OCI-LY7 (cell line): ENCODE measurements around the gene PFKFB2. TPM values are rescaled to one million over a fixed set of nuclear protein-coding genes. Genes with fewer than 3 reads are reported as not detected.

Experiments used
- BruUV-seq: library from RNA; stranded (reverse); fragments of 400-500 nt; replicated peaks from 2 replicates; lab custom pipeline; 2021; lab: Mats Ljungman, UMichigan
- CTCF ChIA-PET: fragments of 300-600 bp; sonication (Branson Sonifier 250); formaldehyde crosslinking; loops from one replicate; lab custom pipeline; 2022; ENCODE audit warnings: antibody characterized with exemption; ENCODE audit not compliant: unreplicated experiment; lab: Charles Lee
- POLR2A ChIA-PET: fragments of 300-600 bp; sonication (Branson Sonifier 250); formaldehyde crosslinking; loops from one replicate; lab custom pipeline; 2022; ENCODE audit warnings: antibody characterized with exemption; lab: Charles Lee
- DNase-seq: peaks from one replicate; pipeline ENCODE4 v3.0.0-alpha.2; 2015; ENCODE audit warnings: low spot score
- H2AFZ ChIP-seq: fragments of 200-600 bp; sonication (generic), shearing (Covaris generic); 2 replicates; pipeline ENCODE4 v1.6.1; 2014; ENCODE audit warnings: mild to moderate bottlenecking, antibody characterized with exemption, low read length, moderate library complexity
- H3K27ac ChIP-seq: fragments of 200-600 bp; sonication (generic); 2 replicates; pipeline ENCODE4 v1.5.1; 2014; ENCODE audit warnings: mixed run types, low read depth, mild to moderate bottlenecking, moderate library complexity, low read length, inconsistent platforms; ENCODE audit not compliant: poor library complexity, severe bottlenecking
- H3K36me3 ChIP-seq: fragments of 200-600 bp; sonication (generic); 2 replicates; pipeline ENCODE4 v1.6.1; 2014; ENCODE audit warnings: mild to moderate bottlenecking, antibody characterized with exemption, low read length, moderate library complexity, mixed read lengths; ENCODE audit not compliant: insufficient read depth
- H3K4me1 ChIP-seq: fragments of 200-600 bp; sonication (generic); 2 replicates; pipeline ENCODE4 v1.5.1; 2014; ENCODE audit warnings: mild to moderate bottlenecking, low read length; ENCODE audit not compliant: insufficient read depth, poor library complexity, severe bottlenecking
- H3K4me2 ChIP-seq: fragments of 200-600 bp; sonication (generic); 2 replicates; pipeline ENCODE4 v1.6.1; 2014; ENCODE audit warnings: mild to moderate bottlenecking, low read length
- H3K4me3 ChIP-seq: fragments of 200-600 bp; sonication (generic); 2 replicates; pipeline ENCODE4 v1.5.1; 2014; ENCODE audit warnings: mild to moderate bottlenecking, low read depth, low read length; ENCODE audit not compliant: poor library complexity, severe bottlenecking
- H3K79me2 ChIP-seq: fragments of 200-600 bp; sonication (generic); 2 replicates; pipeline ENCODE4 v1.6.1; 2016; ENCODE audit warnings: low read depth, mild to moderate bottlenecking, low read length, moderate library complexity, mixed read lengths; ENCODE audit not compliant: insufficient read depth
- H3K9me2 ChIP-seq: fragments of 200-600 bp; sonication (generic); 2 replicates; pipeline ENCODE4 v1.6.1; 2016; ENCODE audit warnings: mild to moderate bottlenecking, low read length, mixed read lengths; ENCODE audit not compliant: insufficient read depth
- H3K9me3 ChIP-seq: fragments of 200-600 bp; sonication (generic); 2 replicates; pipeline ENCODE4 v1.6.1; 2014; ENCODE audit warnings: mild to moderate bottlenecking, mixed run types, low read length, mixed read lengths
- H4K20me1 ChIP-seq: fragments of 200-600 bp; sonication (generic); 2 replicates; pipeline ENCODE4 v1.6.1; 2014; ENCODE audit warnings: mild to moderate bottlenecking, antibody characterized with exemption, low read length, moderate library complexity, mixed read lengths; ENCODE audit not compliant: insufficient read depth
- CTCF ChIP-seq: fragments of 200-600 bp; sonication (generic); conservative IDR thresholded peaks from 2 replicates; pipeline ENCODE4 v1.5.1; 2014; ENCODE audit warnings: mild to moderate bottlenecking, antibody characterized with exemption, low read length, moderate library complexity, mixed read lengths
- EZH2phosphoT487 ChIP-seq: fragments of 200-600 bp; sonication (generic); IDR thresholded peaks from 2 replicates; pipeline ENCODE4 v1.6.1; 2018; ENCODE audit warnings: low read depth, borderline replicate concordance, mild to moderate bottlenecking, mixed run types, antibody characterized with exemption, low read length, moderate library complexity, mixed read lengths
- intact Hi-C: fragments of 100-400 bp; cut with micrococcal nuclease; formaldehyde crosslinking; loops from one replicate; pipeline ENCODE4 v1.10.0; 2022; ENCODE audit not compliant: unreplicated experiment
- total RNA-seq, 2 experiments: library from RNA; depleted of rRNA in 1 of 2; stranded (reverse); fragments of >200 nt in 1 of 2; shearing (Covaris generic) in 1 of 2; gene quantifications; 2 replicates each; pipeline ENCODE4 v1.2.3, GENCODE V29; 2014 to 2022

The PFKFB2 gene
- total RNA-seq, 2 experiments from 2014 or later = 9.8 to 13.1 TPM

DNA sequence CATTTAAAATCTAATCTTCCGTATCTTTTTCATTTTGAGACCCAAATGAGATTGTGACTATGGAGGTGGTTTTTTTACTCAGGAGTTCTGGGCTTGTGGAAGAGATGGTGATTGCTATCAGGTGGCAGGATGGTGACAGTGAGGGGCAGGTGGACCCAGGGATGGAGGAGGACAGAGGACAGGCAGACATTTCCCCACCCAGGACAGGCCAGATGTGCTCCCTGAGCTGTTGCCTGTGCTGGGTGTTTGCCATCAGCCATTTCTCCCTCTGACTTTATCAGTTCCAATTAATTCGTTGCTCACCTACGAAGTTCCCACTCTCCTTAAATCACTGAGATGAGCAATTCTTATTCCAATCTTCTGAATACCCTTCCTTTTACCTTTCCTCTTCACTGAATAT lies 47.0 kb upstream of the PFKFB2 start:
- no TSS peak for BruUV-seq

DNA sequence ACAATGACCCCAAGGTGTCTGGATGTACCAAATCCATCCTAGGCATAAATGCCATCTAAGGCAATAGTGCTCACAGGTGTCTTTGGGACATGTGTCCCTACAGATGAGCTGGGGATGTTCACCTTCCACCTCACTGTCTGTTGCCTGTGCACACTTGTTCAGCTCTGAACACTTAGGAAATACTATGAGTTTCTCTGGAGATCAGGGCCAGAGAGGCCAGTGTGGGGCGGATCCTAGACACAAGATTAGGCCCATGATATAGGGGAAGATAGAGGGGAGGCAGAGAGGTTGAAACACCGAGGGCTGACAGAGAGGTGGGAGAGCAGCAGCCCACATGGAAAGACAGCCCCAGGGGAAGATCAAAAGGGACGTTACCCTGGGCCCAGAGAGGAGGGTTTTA lies 46.2 kb upstream of the PFKFB2 start:
- ChIA-PET CTCF (no interaction called here), POLR2A (interaction anchor here (0.5 to 1.2 kb wide), 4 partner anchors 16 to 85 kb away, joined by 3 to 5 read pairs (median 4); partner anchors contain the start of gene C1orf116)
- no peaks in the 10 kb centered on the region for H3K36me3 ChIP-seq
- no peak overlapping the region for H3K27ac ChIP-seq
- H3K9me2 ChIP-seq = no peaks in the 10 kb centered on the region
- no peaks in the 10 kb centered on the region for H3K79me2 ChIP-seq
- H2AFZ ChIP-seq = no peak overlapping the region
- intact Hi-C loops = loop anchor here (10.0 kb wide), 1 partner anchor 68 kb away; no protein-coding TSS in a partner anchor
- TF ChIP-seq EZH2phosphoT487 = no peak
- no peak for TF ChIP-seq CTCF
- no peaks in the 10 kb centered on the region for H3K4me1 ChIP-seq
- H4K20me1 ChIP-seq = no peaks in the 10 kb centered on the region
- no peak for DNase-seq
- no peak overlapping the region for H3K4me3 ChIP-seq
- BruUV-seq = no TSS peak
- no peaks in the 10 kb centered on the region for H3K9me3 ChIP-seq
- no peak overlapping the region for H3K4me2 ChIP-seq

More for the DNA sequence above, 47.0 kb upstream of the PFKFB2 start:
- TF ChIP-seq EZH2phosphoT487 (no peak), CTCF (no peak)
- ChIA-PET POLR2A (interaction anchor here (0.7 to 1.2 kb wide), 2 partner anchors 15 to 27 kb away, joined by 3 read pairs; partner anchors contain the start of gene C1orf116), CTCF (no interaction called here)
- Histone ChIP-seq H3K27ac (no peak overlapping the region), H4K20me1 (no peaks in the 10 kb centered on the region), H3K9me2 (no peaks in the 10 kb centered on the region), H2AFZ (no peak overlapping the region), H3K4me3 (no peak overlapping the region), H3K36me3 (no peaks in the 10 kb centered on the region), H3K9me3 (no peaks in the 10 kb centered on the region), H3K4me2 (no peak overlapping the region), H3K79me2 (no peaks in the 10 kb centered on the region), H3K4me1 (no peaks in the 10 kb centered on the region)
- no peak for DNase-seq
- intact Hi-C loops = loop anchor here (10.0 kb wide), 1 partner anchor 69 kb away; no protein-coding TSS in a partner anchor

DNA sequence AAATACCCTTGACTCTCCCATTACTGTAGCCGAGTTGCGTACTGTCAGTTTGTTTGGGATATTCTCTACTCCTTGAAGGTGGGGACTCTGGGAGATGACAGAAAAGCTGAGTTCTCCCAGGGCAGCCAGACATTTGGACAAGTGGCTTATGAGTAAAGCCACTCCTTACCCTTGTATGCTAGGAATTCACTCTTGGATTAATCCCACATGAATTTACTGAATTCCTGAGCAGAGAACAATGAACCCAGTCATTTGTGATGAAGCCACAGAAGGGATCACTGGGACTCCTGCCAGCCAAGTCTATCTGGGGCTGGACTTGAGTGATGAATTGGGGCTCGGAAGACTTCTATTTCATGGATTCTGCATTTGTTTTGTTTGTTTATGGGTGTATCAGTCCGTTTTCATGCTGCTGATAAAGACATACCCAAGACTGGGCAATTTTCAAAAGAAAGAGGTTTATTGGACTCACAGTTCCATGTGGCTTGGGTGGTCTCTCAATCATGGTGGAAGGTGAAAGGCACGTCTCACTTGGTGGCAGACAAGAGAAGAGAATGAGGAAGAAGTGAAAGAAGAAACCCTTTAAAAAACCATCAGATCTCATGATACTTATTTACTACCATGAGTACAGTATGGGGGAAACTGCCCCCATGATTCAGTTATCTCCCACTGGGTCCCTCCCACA lies 45.6 kb upstream of the PFKFB2 start:
- Histone ChIP-seq H3K79me2 (no peaks in the 10 kb centered on the region), H4K20me1 (no peaks in the 10 kb centered on the region), H3K36me3 (no peaks in the 10 kb centered on the region), H3K27ac (no peak overlapping the region), H3K4me3 (no peak overlapping the region), H3K9me3 (no peaks in the 10 kb centered on the region), H3K4me1 (no peaks in the 10 kb centered on the region), H2AFZ (no peak overlapping the region), H3K4me2 (no peak overlapping the region), H3K9me2 (no peaks in the 10 kb centered on the region)
- ChIA-PET CTCF (no interaction called here), POLR2A (interaction anchor here (0.5 to 1.2 kb wide), 2 partner anchors 16 to 85 kb away, joined by 3 to 5 read pairs; no protein-coding TSS in a partner anchor)
- intact Hi-C loops = loop anchor here (10.0 kb wide), 1 partner anchor 67 kb away; no protein-coding TSS in a partner anchor
- DNase-seq = no peak
- BruUV-seq = no TSS peak
- TF ChIP-seq EZH2phosphoT487 = no peak
